ENCODE results near the gene LTN1.

GRCh38 chr21:28944296-28944695 is 48.4 kb downstream of the LTN1 start:
- TF ChIP-seq, protein P1, sequence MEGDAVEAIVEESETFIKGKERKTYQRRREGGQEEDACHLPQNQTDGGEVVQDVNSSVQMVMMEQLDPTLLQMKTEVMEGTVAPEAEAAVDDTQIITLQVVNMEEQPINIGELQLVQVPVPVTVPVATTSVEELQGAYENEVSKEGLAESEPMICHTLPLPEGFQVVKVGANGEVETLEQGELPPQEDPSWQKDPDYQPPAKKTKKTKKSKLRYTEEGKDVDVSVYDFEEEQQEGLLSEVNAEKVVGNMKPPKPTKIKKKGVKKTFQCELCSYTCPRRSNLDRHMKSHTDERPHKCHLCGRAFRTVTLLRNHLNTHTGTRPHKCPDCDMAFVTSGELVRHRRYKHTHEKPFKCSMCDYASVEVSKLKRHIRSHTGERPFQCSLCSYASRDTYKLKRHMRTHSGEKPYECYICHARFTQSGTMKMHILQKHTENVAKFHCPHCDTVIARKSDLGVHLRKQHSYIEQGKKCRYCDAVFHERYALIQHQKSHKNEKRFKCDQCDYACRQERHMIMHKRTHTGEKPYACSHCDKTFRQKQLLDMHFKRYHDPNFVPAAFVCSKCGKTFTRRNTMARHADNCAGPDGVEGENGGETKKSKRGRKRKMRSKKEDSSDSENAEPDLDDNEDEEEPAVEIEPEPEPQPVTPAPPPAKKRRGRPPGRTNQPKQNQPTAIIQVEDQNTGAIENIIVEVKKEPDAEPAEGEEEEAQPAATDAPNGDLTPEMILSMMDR (IDR thresholded peaks at IDR 0.05; ENCODE audit: insufficient read depth, low read length, poor library complexity, severe bottlenecking) = no peak
- TF ChIP-seq EZH2phosphoT487 (conservative IDR thresholded peaks at IDR 0.05; ENCODE audit: low read length) = no peak

All from SU-DHL-6 (cell line).